HEK293T (cell line): ENCODE results near the gene DDX10.

Source experiments
- CTCF ChIA-PET: fragments of 350-600 bp; formaldehyde crosslinking; extraction: SDS; loops from one replicate; lab custom pipeline; 2021; ENCODE audit warnings: antibody characterized with exemption, inconsistent platforms; lab: Yijun Ruan, JAX
- POLR2A ChIA-PET: fragments of 350-600 bp; formaldehyde crosslinking; extraction: SDS; loops from one replicate; lab custom pipeline; 2020; ENCODE audit warnings: antibody characterized with exemption, inconsistent platforms; lab: Yijun Ruan, JAX
- DNase-seq: peaks from one replicate; pipeline ENCODE4 v3.0.0; 2012; ENCODE audit warnings: mixed read lengths; ENCODE audit errors: extremely low spot score
- ARNT ChIP-seq: fragments of 450-650 bp; IDR thresholded peaks from 2 replicates; pipeline ENCODE4 v1.6.1; 2017; ENCODE audit warnings: mild to moderate bottlenecking
- BHLHE40 ChIP-seq: fragments of 450-650 bp; IDR thresholded peaks from 2 replicates; pipeline ENCODE4 v1.6.1; 2016; ENCODE audit warnings: mild to moderate bottlenecking, moderate library complexity, borderline replicate concordance
- CTBP1 ChIP-seq: fragments of 450-650 bp; IDR thresholded peaks from 2 replicates; pipeline ENCODE4 v1.6.1; 2016; ENCODE audit warnings: borderline replicate concordance
- ELF4 ChIP-seq: fragments of 450-650 bp; IDR thresholded peaks from 2 replicates; pipeline ENCODE4 v1.6.1; 2017; ENCODE audit warnings: antibody characterized with exemption
- FOXA1 ChIP-seq: fragments of 450-650 bp; IDR thresholded peaks from 2 replicates; pipeline ENCODE4 v1.6.1; 2016; ENCODE audit warnings: mild to moderate bottlenecking
- FOXK2 ChIP-seq: fragments of 450-650 bp; IDR thresholded peaks from 2 replicates; pipeline ENCODE4 v1.6.1; 2016; ENCODE audit warnings: mild to moderate bottlenecking
- FOXM1 ChIP-seq: fragments of 450-650 bp; IDR thresholded peaks from 2 replicates; pipeline ENCODE4 v1.6.1; 2017; ENCODE audit warnings: mild to moderate bottlenecking, borderline replicate concordance
- HDGF ChIP-seq: fragments of 450-650 bp; IDR thresholded peaks from 2 replicates; pipeline ENCODE4 v1.6.1; 2017; ENCODE audit warnings: antibody characterized with exemption, borderline replicate concordance
- L3MBTL2 ChIP-seq: fragments of 450-650 bp; conservative IDR thresholded peaks from 2 replicates; pipeline ENCODE4 v1.6.1; 2016; ENCODE audit warnings: mild to moderate bottlenecking
- LEF1 ChIP-seq: fragments of 450-650 bp; IDR thresholded peaks from 2 replicates; pipeline ENCODE4 v1.6.1; 2017; ENCODE audit warnings: mild to moderate bottlenecking, borderline replicate concordance
- NFRKB ChIP-seq: fragments of 450-650 bp; IDR thresholded peaks from 2 replicates; pipeline ENCODE4 v1.6.1; 2016; ENCODE audit warnings: mild to moderate bottlenecking, moderate library complexity
- PKNOX1 ChIP-seq: fragments of 450-650 bp; IDR thresholded peaks from 2 replicates; pipeline ENCODE4 v1.6.1; 2016
- SP1 ChIP-seq: fragments of 450-650 bp; IDR thresholded peaks from 2 replicates; pipeline ENCODE4 v1.6.1; 2017
- SUZ12 ChIP-seq: fragments of 450-650 bp; IDR thresholded peaks from 2 replicates; pipeline ENCODE4 v1.6.1; 2016; ENCODE audit warnings: mild to moderate bottlenecking
- TARDBP ChIP-seq: fragments of 450-650 bp; IDR thresholded peaks from 2 replicates; pipeline ENCODE4 v1.6.1; 2016
- ZNF384 ChIP-seq: fragments of 450-650 bp; IDR thresholded peaks from 2 replicates; pipeline ENCODE4 v1.6.1; 2016

DDX10 gene

GRCh38 chr11:108927791-108928545 lies 263.1 kb downstream of the DDX10 start:
- ChIA-PET POLR2A (no interaction called here), CTCF (no interaction called here)
- TF ChIP-seq FOXM1 (no peak), BHLHE40 (no peak), LEF1 (no peak), FOXA1 (no peak), L3MBTL2 (no peak), ZNF384 (no peak), ELF4 (no peak), ARNT (no peak), CTBP1 (no peak), HDGF (no peak), FOXK2 (no peak), SUZ12 (no peak), SP1 (no peak), NFRKB (no peak), TARDBP (no peak), PKNOX1 (no peak)
- DNase-seq = no peak

GRCh38 chr11:108929241-108929640 lies 264.4 kb downstream of the DDX10 start:
- POLR2A ChIA-PET = no interaction called here
- CTCF ChIA-PET = interaction anchor here (0.6 kb wide), 1 partner anchor 251 kb away, joined by 3 read pairs; no protein-coding TSS in a partner anchor
- no peak for DNase-seq
- TF ChIP-seq SP1 = no peak
- TF ChIP-seq FOXM1 = no peak

- ChIA-PET POLR2A (no interaction called here), CTCF (no interaction called here)
- no peak for TF ChIP-seq BHLHE40
- TF ChIP-seq LEF1 = no peak
- TF ChIP-seq CTBP1 = no peak
- TF ChIP-seq FOXA1 = no peak
- no peak for DNase-seq
Observed at GRCh38 chr11:108931168-108931567, 266.3 kb downstream of the DDX10 start.

- DNase-seq = no peak
- TF ChIP-seq SUZ12 = no peak
- TF ChIP-seq ARNT = no peak
- CTCF ChIA-PET = no interaction called here
- POLR2A ChIA-PET = no interaction called here
Observed at GRCh38 chr11:108933630-108934029, 268.8 kb downstream of the DDX10 start.

GRCh38 chr11:108934289-108934688 lies 269.4 kb downstream of the DDX10 start:
- ChIA-PET POLR2A (no interaction called here), CTCF (no interaction called here)
- no peak for DNase-seq
- TF ChIP-seq CTBP1 (no peak), TARDBP (no peak), FOXM1 (no peak), HDGF (no peak)

GRCh38 chr11:108934696-108935095 lies 269.8 kb downstream of the DDX10 start:
- DNase-seq = no peak
- ChIA-PET CTCF (no interaction called here), POLR2A (no interaction called here)
- TF ChIP-seq ELF4 (no peak), PKNOX1 (no peak), BHLHE40 (no peak), FOXA1 (no peak), SUZ12 (no peak), FOXM1 (no peak), ZNF384 (no peak), HDGF (no peak), ARNT (no peak), CTBP1 (no peak), TARDBP (no peak), LEF1 (no peak), L3MBTL2 (no peak), SP1 (no peak)

- ChIA-PET POLR2A (no interaction called here), CTCF (no interaction called here)
- DNase-seq = no peak
- TF ChIP-seq L3MBTL2 = no peak
- no peak for TF ChIP-seq LEF1
- no peak for TF ChIP-seq CTBP1
Observed at GRCh38 chr11:108937746-108938145, 272.9 kb downstream of the DDX10 start.

GRCh38 chr11:108938604-108939003 lies 273.7 kb downstream of the DDX10 start:
- no peak for TF ChIP-seq TARDBP
- TF ChIP-seq PKNOX1 = no peak
- no peak for TF ChIP-seq LEF1
- no peak for TF ChIP-seq NFRKB
- no peak for TF ChIP-seq SP1
- TF ChIP-seq ARNT = no peak
- no peak for TF ChIP-seq L3MBTL2
- no peak for TF ChIP-seq FOXA1
- no peak for TF ChIP-seq CTBP1
- TF ChIP-seq HDGF = no peak
- no peak for TF ChIP-seq FOXM1
- TF ChIP-seq SUZ12 = no peak
- TF ChIP-seq FOXK2 = no peak
- no peak for TF ChIP-seq ZNF384
- POLR2A ChIA-PET = no interaction called here
- no peak for DNase-seq
- CTCF ChIA-PET = no interaction called here
